ENCODE results near the gene TENT4A.

DNA sequence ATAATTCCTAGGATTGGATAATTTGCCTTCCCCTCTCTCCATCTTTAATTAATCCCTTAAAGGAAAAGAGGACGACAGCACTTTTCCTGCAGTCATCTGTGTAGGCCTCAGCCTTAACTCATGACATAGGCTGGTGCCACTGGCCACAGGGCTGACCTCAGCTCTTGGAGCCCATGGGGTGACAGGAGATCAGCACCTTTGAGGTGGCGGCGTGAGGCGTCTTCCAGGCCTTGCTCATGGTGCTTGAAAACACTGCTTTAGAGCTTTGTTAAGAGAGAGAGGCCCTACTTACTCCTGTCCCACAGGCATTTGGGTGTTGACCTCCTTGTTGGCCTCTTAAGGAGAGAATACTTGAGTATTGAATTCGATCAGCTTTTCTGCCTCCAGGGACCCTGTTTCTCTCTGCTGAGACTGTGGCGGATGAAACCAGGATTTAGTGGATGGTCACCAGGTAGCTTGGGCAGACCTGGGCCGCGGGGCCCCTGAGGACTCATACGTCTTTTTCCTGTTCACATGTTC lies 23.4 kb downstream of the TENT4A start:
- TF ChIP-seq CTCF (IDR thresholded peaks at IDR 0.05) (no peak), POLR2AphosphoS5 (IDR thresholded peaks at IDR 0.05) (no peak)

All from upper lobe of left lung (tissue), 4 donors.